CD4-positive, alpha-beta T cell treated with Interleukin-21 for 1 hour (primary cell): ENCODE data around the gene ZNF683.
A peak's percentile ranks its signal among the peaks of the same experiment; 100 is the strongest.
"Not testable (repeated sequence)": the region's sequence is repeated elsewhere in the genome, so short reads cannot be mapped to it uniquely, and the experiment has no call there.

Source experiments
- DNase-seq: peaks from one replicate; pipeline ENCODE4 v3.0.0-alpha.2; 2020

The ZNF683 gene

DNA sequence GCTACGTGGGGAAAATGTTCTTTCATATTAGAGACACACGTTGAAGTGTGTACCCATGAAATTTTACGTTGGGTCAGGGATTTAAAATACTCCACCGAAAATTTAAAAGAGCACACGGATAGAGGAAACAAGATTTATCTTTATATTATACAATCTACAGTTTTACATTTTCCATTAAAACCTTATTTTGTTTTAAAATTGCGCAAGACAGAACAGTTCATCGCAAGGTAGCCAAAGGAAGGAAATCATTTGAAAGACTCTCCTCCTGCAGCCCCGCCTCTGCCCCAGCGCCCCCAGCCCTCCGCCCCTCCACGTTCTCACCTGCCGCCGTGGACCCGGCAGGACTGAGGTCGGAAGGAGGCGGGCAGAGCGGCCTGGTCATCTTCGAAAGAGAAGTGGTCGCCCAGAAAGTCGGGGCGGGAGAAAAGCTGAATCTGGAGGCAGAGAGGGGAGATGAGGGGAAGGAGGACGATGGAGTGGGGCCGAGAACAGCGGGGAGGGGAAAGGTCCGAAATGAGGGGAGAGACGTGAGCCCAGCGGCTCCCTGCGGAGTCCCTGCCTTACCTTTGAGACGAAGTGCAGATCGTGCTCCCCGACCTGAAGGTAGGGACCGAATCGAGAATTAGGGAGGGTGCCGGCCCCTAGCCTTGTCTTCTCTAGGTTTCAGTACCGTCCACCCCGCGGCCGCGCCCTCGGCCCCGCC is 36.6 kb downstream of the ZNF683 start:
- peak; percentile 30 for DNase-seq

DNA sequence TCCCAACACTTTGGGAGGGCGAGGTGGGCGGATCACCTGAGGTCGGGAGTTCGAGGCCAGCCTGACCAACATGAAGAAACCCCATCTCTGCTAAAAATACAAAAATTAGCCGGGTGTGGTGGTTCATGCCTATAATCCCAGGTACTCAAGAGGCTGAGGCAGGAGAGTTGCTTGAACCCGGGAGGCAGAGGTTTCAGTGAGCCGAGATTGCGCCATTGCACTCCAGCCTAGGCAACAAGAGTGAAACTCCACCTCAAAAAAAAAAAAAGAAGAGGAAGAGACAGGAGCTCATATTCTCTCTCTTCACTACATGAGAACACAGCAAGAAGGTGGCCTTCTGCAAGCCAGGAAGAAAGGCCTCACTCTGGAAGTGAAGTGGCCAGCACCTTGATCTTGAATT is 39.2 kb downstream of the ZNF683 start:
- not testable (repeated sequence) for DNase-seq

GRCh38 chr1:26330276-26330675 is 42.3 kb downstream of the ZNF683 start:
- DNase-seq, result no peak

DNA sequence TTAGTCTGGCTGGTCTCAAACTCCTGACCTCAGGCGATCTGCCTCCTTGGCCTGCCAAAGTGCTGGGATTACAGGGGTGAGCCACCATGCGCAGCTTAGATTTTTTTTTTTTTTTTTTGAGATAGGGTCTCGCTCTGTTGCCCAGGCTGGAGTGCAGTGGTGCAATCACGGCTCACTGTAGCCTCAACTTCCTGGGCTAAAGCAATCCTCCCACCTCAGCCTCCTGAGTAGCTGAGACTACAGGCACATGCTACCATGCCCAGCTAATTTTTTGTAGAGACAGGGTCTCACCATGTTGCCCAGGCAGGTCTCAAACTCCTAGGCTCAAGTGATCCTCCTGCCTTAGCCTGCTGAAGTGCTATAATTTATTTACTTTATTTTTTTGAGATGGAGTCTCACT is 43.2 kb downstream of the ZNF683 start:
- DNase-seq, result not testable (repeated sequence)

DNA sequence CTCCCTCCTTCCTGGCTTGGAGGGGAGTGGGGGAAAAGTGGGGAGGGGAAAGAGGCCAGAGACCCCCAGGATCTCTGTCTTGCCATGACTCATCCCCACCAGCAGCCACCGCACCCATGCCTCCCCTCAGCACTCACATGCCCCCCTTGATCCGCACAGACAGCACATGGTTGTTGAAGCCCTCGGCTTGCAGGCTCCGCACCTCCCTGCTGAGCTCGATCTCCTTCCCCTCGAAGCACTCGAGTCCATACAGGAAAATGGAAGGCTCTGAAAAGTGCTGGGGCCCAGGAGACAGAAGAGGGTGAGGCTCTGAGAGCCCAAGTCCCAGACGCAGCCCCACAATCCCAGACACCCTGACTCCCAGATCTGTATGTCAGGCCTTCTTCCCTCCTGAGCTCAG is 44.0 kb downstream of the ZNF683 start:
- DNase-seq, result no peak

DNA sequence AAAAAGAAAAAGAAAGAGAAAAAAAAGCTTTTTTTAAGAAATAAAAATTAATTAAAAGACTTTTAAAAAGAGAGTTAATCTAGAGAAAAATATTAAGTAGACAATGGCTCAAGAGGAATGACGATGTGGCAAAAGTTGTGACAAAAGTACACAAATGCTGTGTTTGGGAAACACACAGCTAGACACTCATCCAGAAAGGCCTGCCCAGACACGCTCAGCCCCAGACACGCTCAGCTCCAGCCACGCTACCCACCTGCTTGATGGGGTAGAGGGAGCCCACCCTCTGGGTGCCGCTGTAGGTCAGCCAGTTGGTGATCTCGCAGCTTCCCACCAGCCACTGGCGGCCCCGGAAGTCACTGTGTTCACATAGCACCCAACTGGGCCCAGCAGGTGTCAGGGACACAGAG is 44.6 kb downstream of the ZNF683 start:
- DNase-seq, result no peak

DNA sequence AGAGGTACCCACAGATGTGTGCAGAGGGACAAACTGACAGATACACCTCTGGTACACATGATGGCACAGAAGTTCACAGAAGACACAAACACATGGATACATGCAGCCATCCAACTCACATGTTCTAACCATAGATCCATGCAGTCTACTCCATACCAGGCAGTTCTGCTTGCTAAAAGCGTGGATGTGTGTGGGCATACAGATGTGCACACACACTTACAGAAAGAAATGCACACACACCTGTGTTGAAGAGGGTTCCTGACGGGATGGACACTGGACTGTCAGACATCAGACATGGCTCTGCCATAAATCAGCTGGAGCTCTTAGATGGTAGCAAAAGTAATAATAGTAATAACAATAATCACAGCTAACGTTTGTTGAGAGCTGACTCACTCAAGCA is 48.0 kb downstream of the ZNF683 start:
- no peak for DNase-seq

GRCh38 chr1:26323382-26323781 is 49.2 kb downstream of the ZNF683 start:
- DNase-seq, result no peak

DNA sequence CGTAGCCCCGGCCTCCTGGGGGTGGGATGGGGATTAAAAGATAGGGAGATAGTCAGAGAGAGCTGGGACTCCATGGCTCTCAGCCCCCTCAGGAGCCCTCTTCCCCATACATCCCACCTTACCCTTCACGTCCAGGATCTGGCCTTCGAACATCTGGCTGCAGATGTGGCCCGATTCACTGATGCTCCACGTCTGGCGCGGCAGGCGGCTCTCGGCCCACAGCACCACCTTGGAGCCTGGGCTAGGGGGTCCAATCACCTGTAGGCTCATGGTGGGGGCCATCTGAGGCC is 50.6 kb downstream of the ZNF683 start:
- DNase-seq, result no peak

- peak; percentile 94 for DNase-seq
These were observed 51.1 kb downstream of the ZNF683 start for GRCh38 chr1:26321315-26322041.

- DNase-seq, result no peak
These were observed 51.7 kb downstream of the ZNF683 start for GRCh38 chr1:26320896-26321295.

DNA sequence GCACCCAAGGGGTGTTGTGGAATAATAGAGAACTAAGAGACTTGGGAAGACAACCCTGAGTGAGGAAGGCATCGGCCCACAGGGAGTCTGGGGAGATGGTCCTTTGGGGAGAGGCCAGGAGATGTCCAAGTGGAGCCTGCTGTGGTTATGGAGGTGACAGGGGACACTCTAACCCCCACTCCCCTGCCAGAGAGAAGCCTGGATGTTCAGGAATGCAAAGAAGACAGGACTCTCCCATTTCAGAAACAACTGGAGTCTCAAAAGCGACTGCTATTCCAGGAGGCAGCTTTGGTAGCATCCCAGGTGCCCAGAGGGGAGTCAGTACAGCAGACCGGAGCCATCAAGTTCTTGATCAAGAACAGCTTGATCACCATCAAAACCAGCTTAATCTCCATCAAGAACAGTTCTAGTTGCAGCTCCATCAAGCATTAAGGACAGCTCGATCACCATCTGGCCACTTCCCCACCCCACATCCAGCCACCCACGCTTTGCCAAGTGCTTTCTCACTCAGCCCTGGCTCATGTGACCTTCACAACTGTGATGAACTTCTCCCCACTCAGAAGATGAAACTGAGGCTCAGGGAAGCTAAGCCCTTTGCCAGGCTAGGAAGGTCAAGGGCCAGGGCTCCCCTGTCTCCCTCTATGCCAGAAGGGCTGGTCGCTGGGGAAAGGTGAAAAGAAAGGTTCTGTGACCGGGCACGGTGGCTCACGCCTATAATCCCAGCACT is 54.0 kb downstream of the ZNF683 start:
- DNase-seq, result no peak

GRCh38 chr1:26317612-26318337 is 54.8 kb downstream of the ZNF683 start, which contains the start of gene CD52:
TSS of gene CD52 (plus strand) at chr1:26317958. CDS start at chr1:26318018, 60 bp downstream.
- peak; percentile 84 for DNase-seq

DNA sequence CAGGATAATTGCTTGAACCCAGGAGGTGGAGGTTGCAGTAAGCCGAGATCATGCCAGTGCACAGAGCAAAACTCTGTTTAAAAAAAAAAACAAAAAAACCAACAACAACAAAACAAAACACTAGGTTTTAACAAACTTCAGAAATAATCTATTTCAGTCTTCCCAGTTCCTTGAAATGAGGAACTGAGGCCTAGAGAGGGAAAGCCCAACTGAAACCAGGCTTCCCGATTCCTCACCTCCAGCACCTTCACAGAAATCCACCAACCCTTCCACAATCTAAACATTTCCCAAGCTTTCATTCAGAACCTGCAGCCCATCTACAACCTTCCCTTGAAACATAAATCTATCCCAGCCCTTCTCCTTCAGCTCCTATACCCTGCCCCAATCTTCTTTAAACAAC is 55.4 kb downstream of the ZNF683 start:
- DNase-seq, result no peak

DNA sequence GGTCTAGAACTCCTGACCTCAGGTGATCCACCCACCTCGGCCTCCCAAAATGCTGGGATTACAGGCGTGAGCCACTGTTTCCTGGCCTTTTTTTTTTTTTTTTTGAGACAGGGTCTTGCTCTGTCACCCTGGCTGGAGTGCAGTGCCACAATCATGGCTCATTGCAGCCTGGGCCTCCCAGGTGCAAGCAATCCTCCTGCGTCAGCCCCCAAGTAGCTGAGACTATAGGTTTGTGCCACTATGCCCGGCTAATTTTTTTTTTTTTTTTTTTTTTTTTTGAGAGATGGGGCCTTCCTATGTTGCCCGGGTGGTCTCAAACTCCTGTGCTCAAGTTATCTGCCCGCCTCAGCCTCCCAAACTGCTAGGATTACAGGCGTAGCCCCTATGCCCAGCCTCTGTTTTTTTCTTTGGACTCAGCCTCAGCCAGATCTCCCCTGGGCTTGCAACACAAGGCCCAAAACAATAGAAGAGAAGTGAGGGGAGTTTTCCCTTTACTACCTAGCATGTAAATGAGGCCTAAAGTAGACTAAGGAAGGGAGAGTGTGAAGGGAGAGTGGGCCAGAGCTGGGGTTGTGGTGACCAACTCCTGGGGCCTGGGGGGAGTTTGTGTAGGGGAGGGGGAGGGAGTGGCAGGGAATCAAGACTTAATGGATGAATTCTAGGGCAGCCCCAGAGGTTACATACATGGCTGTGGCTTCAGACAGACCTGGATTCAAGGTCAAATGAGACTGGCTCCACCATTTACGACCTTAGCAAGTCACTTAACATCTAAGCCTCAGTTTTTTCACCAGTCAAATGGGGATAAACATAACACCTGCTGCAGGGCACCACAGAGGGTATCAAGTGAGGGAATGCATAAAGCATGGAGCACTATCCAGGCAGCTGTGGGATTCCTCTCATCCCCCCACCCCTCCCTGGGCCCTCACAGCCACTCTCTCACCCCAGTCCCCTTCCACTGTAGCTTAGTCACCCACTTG is 56.4 kb downstream of the ZNF683 start:
- DNase-seq, result no peak

DNA sequence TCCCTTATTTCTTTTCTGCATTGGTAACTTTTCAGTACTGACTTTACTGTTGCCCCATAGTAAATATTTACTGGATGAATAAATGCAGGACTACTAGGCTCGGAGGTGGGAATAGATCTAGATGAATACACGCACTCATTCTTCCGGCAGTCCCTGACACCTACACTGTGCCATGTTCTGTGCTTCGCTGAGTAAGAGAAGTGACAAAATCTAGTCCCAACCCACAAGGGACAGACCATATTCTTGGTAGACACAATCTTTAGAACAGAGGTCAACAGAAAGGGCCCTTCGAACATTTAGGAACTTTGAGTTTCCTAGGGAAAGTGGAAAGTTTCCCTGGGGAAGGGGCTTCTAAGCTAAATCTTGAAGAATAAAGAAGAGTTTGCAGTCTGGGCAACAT is 58.0 kb downstream of the ZNF683 start:
- no peak for DNase-seq
